Spleen (tissue), 11 donors: ENCODE measurements around the gene DTX3L. TPM values are rescaled to one million over a fixed set of nuclear protein-coding genes. Genes with fewer than 3 reads are reported as not detected.
A peak's percentile ranks its signal among the peaks of the same experiment; 100 is the strongest.

Experiments used
- DNase-seq: peaks from one replicate; pipeline ENCODE4 v3.0.0-alpha.2; 2020
- H3K27ac ChIP-seq, 8 donors: fragments of 200-600 bp; sonication (generic) in 7 of 8; 1 replicate in 4 of 8; 2 replicates in 4 of 8; pipeline versions ENCODE4 v1.5.0 to v1.8.0; 2016 to 2021; ENCODE audit warnings: inconsistent platforms in 4 of 8, mild to moderate bottlenecking in 4 of 8, moderate library complexity in 1 of 8
- H3K27me3 ChIP-seq, 7 donors: fragments of 200-600 bp; sonication (generic) in 6 of 7; replicated peaks in 1 of 7; 1 replicate in 4 of 7; 2 replicates in 3 of 7; pipeline versions ENCODE4 v1.5.0 to v1.8.0; 2016 to 2021; ENCODE audit warnings: inconsistent platforms in 3 of 7, mild to moderate bottlenecking in 1 of 7
- H3K36me3 ChIP-seq, 6 donors: fragments of 200-600 bp; sonication (generic) in 5 of 6; 1 replicate in 4 of 6; 2 replicates in 2 of 6; pipeline versions ENCODE4 v1.5.0 to v1.8.0; 2016 to 2021; ENCODE audit warnings: inconsistent platforms in 2 of 6
- H3K4me1 ChIP-seq, 6 donors: fragments of 200-600 bp; sonication (generic) in 5 of 6; 1 replicate in 3 of 6; 2 replicates in 3 of 6; pipeline versions ENCODE4 v1.5.0 to v1.8.0; 2016 to 2021; ENCODE audit warnings: inconsistent platforms in 3 of 6
- H3K4me3 ChIP-seq, 8 donors: fragments of 200-600 bp; sonication (generic) in 7 of 8; 1 replicate in 4 of 8; 2 replicates in 4 of 8; pipeline versions ENCODE4 v1.5.0 to v1.8.0; 2016 to 2021; ENCODE audit warnings: inconsistent platforms in 4 of 8, mild to moderate bottlenecking in 4 of 8, moderate library complexity in 2 of 8
- H3K9me3 ChIP-seq, 8 donors: fragments of 200-600 bp; sonication (generic) in 7 of 8; 1 replicate in 4 of 8; 2 replicates in 4 of 8; pipeline versions ENCODE4 v1.5.0 to v1.8.0; 2016 to 2021; ENCODE audit warnings: inconsistent platforms in 4 of 8
- POLR2A ChIP-seq, 3 donors: fragments of 450-650 bp; IDR thresholded peaks; one replicate each; pipeline ENCODE4 v1.5.1; 2017; ENCODE audit warnings: antibody characterized with exemption in 3 of 3, mild to moderate bottlenecking in 1 of 3
- POLR2AphosphoS5 ChIP-seq, 3 donors: sonication (generic); formaldehyde crosslinking; IDR thresholded peaks; one replicate each; pipeline ENCODE4 v1.5.1; 2017; ENCODE audit warnings: antibody characterized with exemption in 3 of 3
- WGBS, 5 donors: extraction: QIAGEN DNeasy Blood & Tissue Kit in 3 of 5; methylation state at CpG; one replicate each; pipeline versions ENCODE4 v1.1.5 to v1.1.7; 2013 to 2018; 5-methylcytosine and 5-hydroxymethylcytosine counted together
- intact Hi-C: fragments of 100-400 bp; cut with DNase I; formaldehyde crosslinking; loops from one replicate; pipeline ENCODE4 v1.15.0; 2023; ENCODE audit warnings: low total_unique reads
- polyA plus RNA-seq, 3 donors: library from polyadenylated mRNA; stranded (reverse); fragments of 200-250 nt; gene quantifications; one replicate each; pipeline ENCODE4 v1.2.1, GENCODE V29; 2013
- total RNA-seq, 7 donors: library from RNA; depleted of rRNA in 3 of 7; stranded (reverse); fragments of >200 nt in 3 of 7; fragmentation: NEBNext Ultra II Directional in 4 of 7; extraction: Animal tissue kit (Norgen Biotek cat#: 25700) in 4 of 7; gene quantifications; one replicate each; pipeline versions ENCODE4 v1.1.0 to v1.2.1, GENCODE V29; 2016 to 2021
- TF ChIP-seq, protein P1 (sequence below), 11 experiments: fragments of 200-600 bp in 7 of 11; fragments of 450-650 bp in 4 of 11; sonication (generic) in 4 of 11; IDR thresholded peaks in 8 of 11; conservative IDR thresholded peaks in 3 of 11; 1 replicate in 7 of 11; 2 replicates in 4 of 11; pipeline versions ENCODE4 v1.4.0 to v1.8.0; 2016 to 2021; ENCODE audit warnings: antibody characterized with exemption in 11 of 11, inconsistent platforms in 4 of 11, mild to moderate bottlenecking in 1 of 11
- donor health status: healthy with polysubstance abuse.
- donor health status: DM: no; HTN: no; CAD: no; lungs with moderate emphysema.
- donor health status: DM: no; HTN: no; CAD: no.
- donor health status: Bipolar disorder and iron deficiency.
- donor health status: healthy.
- donor health status: DM: no; HTN: no; CAD: no.
- donor health status: DM: yes; HTN: yes; CAD: no.

The DTX3L gene
- total and polyA plus RNA-seq, 10 donors, result 11.0 to 68.4 (median 63.3) TPM

DNA sequence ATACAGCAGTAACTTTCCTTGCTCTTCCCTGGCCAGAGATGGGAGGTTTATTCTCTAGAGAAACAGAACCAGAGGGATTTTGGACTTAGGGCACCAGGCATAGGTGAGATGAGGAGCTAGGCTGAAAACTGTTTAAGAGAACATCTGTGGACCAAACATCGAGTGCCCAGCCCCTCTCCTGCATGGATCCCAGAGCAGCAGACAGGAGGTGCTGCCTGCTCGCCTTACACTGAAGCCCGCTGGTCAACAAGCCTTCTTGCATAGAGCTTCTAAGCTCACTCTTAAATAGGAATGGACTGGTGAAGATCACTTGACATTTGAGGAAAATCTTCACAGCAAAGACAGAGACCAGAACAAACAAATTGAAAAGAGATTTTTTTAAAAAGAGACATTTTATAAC lies 54.5 kb downstream of the DTX3L start:
- peaks cover 0 to 63% (median 25%) of the 10 kb centered on the region in 6 donors for H3K4me1 ChIP-seq
- no peak for DNase-seq
- intact Hi-C loops, result no loop called here
- 77 to 92% (median 87%) methylated on average over 3 of the region's 3 CpGs for WGBS, 5 donors
- no peaks in the 10 kb centered on the region for H3K9me3 ChIP-seq
- TF ChIP-seq POLR2AphosphoS5 (IDR thresholded peaks at IDR 0.05) (no peak), POLR2A (IDR thresholded peaks at IDR 0.05) (no peak)
- TF ChIP-seq, protein P1, sequence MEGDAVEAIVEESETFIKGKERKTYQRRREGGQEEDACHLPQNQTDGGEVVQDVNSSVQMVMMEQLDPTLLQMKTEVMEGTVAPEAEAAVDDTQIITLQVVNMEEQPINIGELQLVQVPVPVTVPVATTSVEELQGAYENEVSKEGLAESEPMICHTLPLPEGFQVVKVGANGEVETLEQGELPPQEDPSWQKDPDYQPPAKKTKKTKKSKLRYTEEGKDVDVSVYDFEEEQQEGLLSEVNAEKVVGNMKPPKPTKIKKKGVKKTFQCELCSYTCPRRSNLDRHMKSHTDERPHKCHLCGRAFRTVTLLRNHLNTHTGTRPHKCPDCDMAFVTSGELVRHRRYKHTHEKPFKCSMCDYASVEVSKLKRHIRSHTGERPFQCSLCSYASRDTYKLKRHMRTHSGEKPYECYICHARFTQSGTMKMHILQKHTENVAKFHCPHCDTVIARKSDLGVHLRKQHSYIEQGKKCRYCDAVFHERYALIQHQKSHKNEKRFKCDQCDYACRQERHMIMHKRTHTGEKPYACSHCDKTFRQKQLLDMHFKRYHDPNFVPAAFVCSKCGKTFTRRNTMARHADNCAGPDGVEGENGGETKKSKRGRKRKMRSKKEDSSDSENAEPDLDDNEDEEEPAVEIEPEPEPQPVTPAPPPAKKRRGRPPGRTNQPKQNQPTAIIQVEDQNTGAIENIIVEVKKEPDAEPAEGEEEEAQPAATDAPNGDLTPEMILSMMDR (IDR thresholded peaks at IDR 0.05 in 8 of 11, conservative IDR thresholded peaks at IDR 0.05 in 3 of 11), result no peak
- no peak overlapping the region for H3K4me3 ChIP-seq
- H3K36me3 ChIP-seq, result peaks cover 0 to 89% (median 4%) of the 10 kb centered on the region in 6 donors
- H3K27me3 ChIP-seq, result no peaks in the 10 kb centered on the region
- H3K27ac ChIP-seq, result peak overlapping the region in 1 of 8 donors; percentile 39

DNA sequence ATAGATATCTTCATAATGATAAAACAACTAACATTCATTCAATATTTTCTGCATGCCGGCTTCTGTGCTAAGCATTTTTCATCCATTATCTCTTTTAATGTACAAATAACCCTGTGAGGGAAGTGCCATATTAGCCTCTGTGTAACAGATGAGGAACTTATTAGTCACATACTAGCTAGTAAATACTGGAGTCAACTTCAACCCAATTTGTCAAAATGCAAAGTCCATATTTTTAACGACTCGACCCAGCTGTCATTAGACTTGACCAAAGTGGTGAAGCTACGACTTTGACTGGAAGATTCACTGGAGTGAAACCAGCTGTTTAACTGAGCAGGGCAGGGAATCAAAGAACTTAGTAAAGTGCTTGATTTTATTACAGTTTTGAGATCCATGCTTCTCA lies 54.9 kb downstream of the DTX3L start:
- H3K9me3 ChIP-seq, result no peaks in the 10 kb centered on the region
- DNase-seq, result no peak
- 51 to 65% (median 61%) methylated on average over 4 of the region's 4 CpGs for WGBS, 5 donors
- peak overlapping the region in 1 of 8 donors; percentile 39 for H3K27ac ChIP-seq
- H3K36me3 ChIP-seq, result peaks cover 0 to 89% (median 4%) of the 10 kb centered on the region in 6 donors
- TF ChIP-seq POLR2A (IDR thresholded peaks at IDR 0.05), result no peak
- TF ChIP-seq POLR2AphosphoS5 (IDR thresholded peaks at IDR 0.05), result peak in 1 of 3 donors; percentile 37
- TF ChIP-seq, protein P1 (IDR thresholded peaks at IDR 0.05 in 8 of 11, conservative IDR thresholded peaks at IDR 0.05 in 3 of 11), result no peak
- peaks cover 0 to 65% (median 25%) of the 10 kb centered on the region in 6 donors for H3K4me1 ChIP-seq
- no peak overlapping the region for H3K4me3 ChIP-seq
- H3K27me3 ChIP-seq, result no peaks in the 10 kb centered on the region
- intact Hi-C loops, result no loop called here

DNA sequence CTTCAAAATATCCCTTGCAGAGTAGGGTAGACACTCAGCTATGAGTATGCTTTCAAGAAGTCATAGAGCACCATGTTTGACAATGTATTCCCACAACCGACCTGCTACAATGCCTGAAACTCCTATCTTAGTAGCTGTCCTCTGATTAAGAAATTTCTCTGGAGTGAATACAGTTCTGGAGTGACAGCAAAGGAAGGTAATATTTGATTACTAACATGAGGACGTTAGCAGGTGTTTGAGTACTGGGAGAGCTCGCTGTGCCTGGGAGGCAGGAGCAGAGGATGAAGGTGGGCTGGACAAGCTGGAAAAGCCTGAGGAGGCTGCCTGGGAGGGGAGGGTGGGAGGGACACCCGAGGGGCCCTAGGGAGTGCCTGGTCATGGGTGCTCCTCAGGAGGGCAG lies 56.3 kb downstream of the DTX3L start:
- WGBS, 5 donors, result 83 to 89% (median 89%) methylated on average over 4 of the region's 4 CpGs

DNA sequence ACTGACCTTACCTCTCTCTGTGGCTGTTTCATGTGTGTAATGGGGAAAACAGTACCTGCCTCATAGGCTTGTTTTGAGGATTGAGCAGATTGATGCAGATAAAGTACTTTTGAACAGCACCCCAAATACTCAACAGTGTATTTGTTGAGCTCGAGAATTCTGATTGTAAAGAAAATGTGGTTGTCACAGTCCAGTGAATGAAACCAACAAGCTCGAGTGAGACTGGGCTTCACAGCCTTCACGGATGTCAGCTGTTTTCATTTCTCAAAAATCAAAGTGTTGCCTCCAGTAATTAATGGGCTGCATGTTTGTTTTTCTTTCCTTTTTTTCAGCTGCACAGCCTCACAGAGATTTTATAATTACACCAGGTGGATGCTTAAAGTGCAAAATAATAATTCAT lies 57.0 kb downstream of the DTX3L start:
- 43 to 74% (median 60%) methylated on average over 3 of the region's 3 CpGs for WGBS, 5 donors
- H3K9me3 ChIP-seq, result no peaks in the 10 kb centered on the region
- H3K4me1 ChIP-seq, result peaks cover 0 to 65% (median 25%) of the 10 kb centered on the region in 6 donors
- peak overlapping the region in 4 of 8 donors; percentile 25 to 69 (median 54) for H3K27ac ChIP-seq
- no peak overlapping the region for H3K4me3 ChIP-seq
- DNase-seq, result no peak
- intact Hi-C loops, result no loop called here
- no peaks in the 10 kb centered on the region for H3K27me3 ChIP-seq
- H3K36me3 ChIP-seq, result peaks cover 0 to 87% (median 2%) of the 10 kb centered on the region in 6 donors
- TF ChIP-seq, protein P1 (IDR thresholded peaks at IDR 0.05 in 8 of 11, conservative IDR thresholded peaks at IDR 0.05 in 3 of 11), result no peak

More for the DNA sequence above, 56.3 kb downstream of the DTX3L start:
- H3K4me3 ChIP-seq, result no peak overlapping the region
- H3K4me1 ChIP-seq, result peaks cover 0 to 65% (median 25%) of the 10 kb centered on the region in 6 donors
- H3K36me3 ChIP-seq, result peaks cover 0 to 87% (median 3%) of the 10 kb centered on the region in 6 donors
- H3K9me3 ChIP-seq, result no peaks in the 10 kb centered on the region
- no peak for DNase-seq
- intact Hi-C loops, result no loop called here
- TF ChIP-seq POLR2A (IDR thresholded peaks at IDR 0.05), result no peak
- no peak for TF ChIP-seq POLR2AphosphoS5 (IDR thresholded peaks at IDR 0.05)
- TF ChIP-seq, protein P1 (IDR thresholded peaks at IDR 0.05 in 8 of 11, conservative IDR thresholded peaks at IDR 0.05 in 3 of 11), result no peak
- H3K27me3 ChIP-seq, result no peaks in the 10 kb centered on the region
- peak overlapping the region in 4 of 8 donors; percentile 25 to 69 (median 54) for H3K27ac ChIP-seq
